Measurements from ENCODE around the gene ATP6V1D.

The ATP6V1D gene

GRCh38 chr14:67373347-67373746 is 13.7 kb upstream of the ATP6V1D start:
- H3K4me2 ChIP-seq (ENCODE audit: low read depth, low read length, poor library complexity, severe bottlenecking), result no peak overlapping the region
- no peak overlapping the region for H3K9ac ChIP-seq (ENCODE audit: low read depth, low read length, poor library complexity, severe bottlenecking)

GRCh38 chr14:67372833-67373232 is 13.2 kb upstream of the ATP6V1D start:
- Histone ChIP-seq H3K4me1 (ENCODE audit: insufficient read depth, low read length, poor library complexity, severe bottlenecking) (peaks cover 3% of the 10 kb centered on the region), H3K27me3 (ENCODE audit: insufficient read depth, low read length, poor library complexity, severe bottlenecking) (no peaks in the 10 kb centered on the region), H3K4me3 (ENCODE audit: low read length, poor library complexity, severe bottlenecking) (no peak overlapping the region), H3F3A (ENCODE audit: low read depth) (no peaks in the 10 kb centered on the region), H4K20me1 (ENCODE audit: insufficient read depth, low read length, poor library complexity, severe bottlenecking) (peaks cover 17% of the 10 kb centered on the region), H3K9ac (ENCODE audit: low read depth, low read length, poor library complexity, severe bottlenecking) (no peak overlapping the region), H3K36me3 (ENCODE audit: insufficient read depth, low read length) (peaks cover 89% of the 10 kb centered on the region), H3K79me2 (ENCODE audit: insufficient read depth, low read length) (peaks cover 38% of the 10 kb centered on the region), H2AFZ (ENCODE audit: low read length) (no peak overlapping the region), H3K4me2 (ENCODE audit: low read depth, low read length, poor library complexity, severe bottlenecking) (no peak overlapping the region), H3K9me2 (replicated peaks; ENCODE audit: low read depth, low read length) (no peaks in the 10 kb centered on the region), H3K9me3 (ENCODE audit: insufficient read depth, low read depth, low read length) (no peaks in the 10 kb centered on the region)
- TF ChIP-seq CTCF (conservative IDR thresholded peaks at IDR 0.05; ENCODE audit: low read length) (no peak), EZH2phosphoT487 (IDR thresholded peaks at IDR 0.05; ENCODE audit: borderline replicate concordance) (no peak)

More at GRCh38 chr14:67373347-67373746, 13.7 kb upstream of the ATP6V1D start:
- Histone ChIP-seq H3K4me3 (ENCODE audit: low read length, poor library complexity, severe bottlenecking) (no peak overlapping the region), H3F3A (ENCODE audit: low read depth) (no peaks in the 10 kb centered on the region), H3K9me2 (replicated peaks; ENCODE audit: low read depth, low read length) (no peaks in the 10 kb centered on the region), H3K79me2 (ENCODE audit: insufficient read depth, low read length) (peaks cover 33% of the 10 kb centered on the region), H4K20me1 (ENCODE audit: insufficient read depth, low read length, poor library complexity, severe bottlenecking) (peaks cover 17% of the 10 kb centered on the region), H3K9me3 (ENCODE audit: insufficient read depth, low read depth, low read length) (no peaks in the 10 kb centered on the region), H3K36me3 (ENCODE audit: insufficient read depth, low read length) (peaks cover 90% of the 10 kb centered on the region), H2AFZ (ENCODE audit: low read length) (no peak overlapping the region), H3K4me1 (ENCODE audit: insufficient read depth, low read length, poor library complexity, severe bottlenecking) (peaks cover 3% of the 10 kb centered on the region), H3K27me3 (ENCODE audit: insufficient read depth, low read length, poor library complexity, severe bottlenecking) (no peaks in the 10 kb centered on the region)
- TF ChIP-seq EZH2phosphoT487 (IDR thresholded peaks at IDR 0.05; ENCODE audit: borderline replicate concordance) (no peak), CTCF (conservative IDR thresholded peaks at IDR 0.05; ENCODE audit: low read length) (no peak)

GRCh38 chr14:67371247-67372148 is 11.9 kb upstream of the ATP6V1D start:
- H3F3A ChIP-seq (ENCODE audit: low read depth), result no peaks in the 10 kb centered on the region

More at GRCh38 chr14:67371247-67372148, 11.9 kb upstream of the ATP6V1D start:
- Histone ChIP-seq H3K79me2 (ENCODE audit: insufficient read depth, low read length) (peaks cover 49% of the 10 kb centered on the region), H3K9me2 (replicated peaks; ENCODE audit: low read depth, low read length) (no peaks in the 10 kb centered on the region), H3K36me3 (ENCODE audit: insufficient read depth, low read length) (peaks cover 82% of the 10 kb centered on the region), H4K20me1 (ENCODE audit: insufficient read depth, low read length, poor library complexity, severe bottlenecking) (peaks cover 18% of the 10 kb centered on the region), H3K4me2 (ENCODE audit: low read depth, low read length, poor library complexity, severe bottlenecking) (no peak overlapping the region), H2AFZ (ENCODE audit: low read length) (no peak overlapping the region), H3K27me3 (ENCODE audit: insufficient read depth, low read length, poor library complexity, severe bottlenecking) (no peaks in the 10 kb centered on the region), H3K4me3 (ENCODE audit: low read length, poor library complexity, severe bottlenecking) (no peak overlapping the region), H3K9ac (ENCODE audit: low read depth, low read length, poor library complexity, severe bottlenecking) (no peak overlapping the region), H3K9me3 (ENCODE audit: insufficient read depth, low read depth, low read length) (no peaks in the 10 kb centered on the region), H3K4me1 (ENCODE audit: insufficient read depth, low read length, poor library complexity, severe bottlenecking) (peaks cover 7% of the 10 kb centered on the region)
- TF ChIP-seq CTCF (conservative IDR thresholded peaks at IDR 0.05; ENCODE audit: low read length) (no peak), EZH2phosphoT487 (IDR thresholded peaks at IDR 0.05; ENCODE audit: borderline replicate concordance) (no peak)

Measured in Loucy (cell line).